NCI-H82 treated with DMSO at 0.1 percent for 48 hours (cell line): ENCODE data around the gene MYRFL.
"Not testable (repeated sequence)": the region's sequence is repeated elsewhere in the genome, so short reads cannot be mapped to it uniquely, and the experiment has no call there.

Experiments used
- DNase-seq: peaks from one replicate; lab custom pipeline; 2025; ENCODE audit not compliant: unreplicated experiment; lab: John Stamatoyannopoulos, UW

MYRFL gene

GRCh38 chr12:69985656-69986055, 160.6 kb downstream of the MYRFL start:
- no peak for DNase-seq

- no peak for DNase-seq
These were observed 161.1 kb downstream of the MYRFL start for GRCh38 chr12:69986114-69986513.

GRCh38 chr12:69987579-69988091, 162.6 kb downstream of the MYRFL start:
- DNase-seq, result no peak

GRCh38 chr12:69988481-69989321, 163.7 kb downstream of the MYRFL start:
- DNase-seq, result no peak

- no peak for DNase-seq
These were observed 166.8 kb downstream of the MYRFL start for GRCh38 chr12:69991690-69992288.

GRCh38 chr12:69993433-69993832, 168.4 kb downstream of the MYRFL start:
- no peak for DNase-seq

GRCh38 chr12:69994086-69994485, 169.1 kb downstream of the MYRFL start:
- not testable (repeated sequence) for DNase-seq

- DNase-seq, result no peak
These were observed 169.7 kb downstream of the MYRFL start for GRCh38 chr12:69994724-69995173.

GRCh38 chr12:69996241-69996640, 171.2 kb downstream of the MYRFL start:
- no peak for DNase-seq

- DNase-seq, result no peak
These were observed 171.7 kb downstream of the MYRFL start for GRCh38 chr12:69996722-69997121.

GRCh38 chr12:69998011-69998410, 173.0 kb downstream of the MYRFL start:
- DNase-seq, result no peak

GRCh38 chr12:69998922-69999321, 173.9 kb downstream of the MYRFL start:
- DNase-seq, result no peak

GRCh38 chr12:69999561-69999960, 174.5 kb downstream of the MYRFL start:
- no peak for DNase-seq

GRCh38 chr12:70002097-70002911, 177.3 kb downstream of the MYRFL start:
- no peak for DNase-seq

GRCh38 chr12:70002912-70003255, 177.9 kb downstream of the MYRFL start:
- DNase-seq, result no peak

GRCh38 chr12:70005864-70006618, 181.0 kb downstream of the MYRFL start:
- DNase-seq, result no peak

GRCh38 chr12:70006619-70006973, 181.6 kb downstream of the MYRFL start:
- no peak for DNase-seq

- DNase-seq, result no peak
These were observed 182.7 kb downstream of the MYRFL start for GRCh38 chr12:70007687-70008086.
